Measurements from ENCODE around the gene KDM7A.
A peak's percentile ranks its signal among the peaks of the same experiment; 100 is the strongest.
"Not testable (repeated sequence)": the region's sequence is repeated elsewhere in the genome, so short reads cannot be mapped to it uniquely, and the experiment has no call there.

Gene KDM7A

DNA sequence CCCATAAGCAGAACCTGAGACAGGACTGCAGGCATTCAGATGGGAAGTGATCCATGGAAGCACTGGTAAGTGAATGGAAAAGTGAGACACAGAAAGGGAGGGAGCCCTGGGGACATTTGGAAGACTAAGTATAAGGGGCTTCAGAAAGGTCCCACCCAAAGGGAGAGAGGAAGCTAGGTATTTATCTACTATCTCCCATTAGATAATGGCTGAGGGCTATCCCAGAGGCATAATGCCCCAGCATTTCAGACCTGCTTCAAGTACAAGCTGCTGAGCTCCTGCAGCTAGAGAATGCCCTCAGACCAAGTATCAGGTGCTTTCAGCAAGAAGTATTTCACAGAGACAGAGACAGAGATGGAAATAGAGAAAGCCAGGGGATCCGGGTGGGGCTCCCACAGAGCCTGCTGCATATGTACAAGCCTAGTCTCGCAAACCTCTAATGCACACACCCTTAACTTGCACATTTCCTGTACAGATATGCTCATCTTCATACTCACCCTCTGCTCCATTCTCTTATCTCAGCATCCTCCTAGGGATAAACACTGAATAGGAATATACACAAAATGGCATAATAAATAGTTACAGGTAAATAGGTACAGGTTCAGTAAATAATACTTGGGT is 20.2 kb downstream of the KDM7A start:
- DNase-seq: no peak

DNA sequence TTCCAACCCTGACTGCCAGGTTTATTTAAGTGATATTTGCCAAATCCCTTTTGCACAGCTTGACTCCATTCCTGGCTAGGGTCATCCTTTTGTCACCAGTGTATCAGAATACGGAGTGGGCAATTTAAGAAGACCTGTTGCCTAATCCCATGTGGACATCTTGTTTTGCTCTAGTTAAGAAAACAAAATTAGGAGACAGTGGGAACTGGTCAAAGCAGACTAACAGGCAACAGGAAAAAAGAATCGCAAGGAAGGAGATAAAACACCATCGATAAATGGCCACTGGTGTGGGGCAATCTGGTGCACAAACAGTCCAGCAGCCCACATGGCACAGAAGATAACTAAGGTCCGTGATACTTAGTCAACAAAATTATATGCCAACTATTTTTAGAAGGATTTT is 21.4 kb downstream of the KDM7A start:
- DNase-seq: no peak

GRCh38 chr7:140153666-140154161 is 23.1 kb downstream of the KDM7A start:
- DNase-seq: no peak

- DNase-seq: no peak
Observed at GRCh38 chr7:140146574-140146973, 30.2 kb downstream of the KDM7A start.

GRCh38 chr7:140145709-140146108 is 31.1 kb downstream of the KDM7A start:
- DNase-seq: no peak

DNA sequence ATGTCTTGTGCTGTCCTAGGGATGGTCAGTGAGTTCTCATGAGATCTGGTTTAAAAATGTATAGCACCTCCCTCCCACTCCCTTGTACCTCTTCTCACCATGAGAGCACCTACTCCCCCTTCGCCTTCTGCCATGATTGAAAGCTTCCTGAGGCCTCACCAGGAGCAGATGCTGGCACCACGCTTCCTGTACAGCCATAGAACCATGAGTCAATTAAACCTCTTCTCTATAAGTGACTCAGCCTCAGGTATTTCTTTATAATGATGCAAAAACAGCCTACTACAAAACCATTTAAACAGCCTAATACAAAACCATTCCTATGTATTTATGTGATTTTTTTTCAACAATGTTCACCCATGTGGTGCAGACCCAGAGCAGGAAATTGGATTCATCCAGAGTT is 32.0 kb downstream of the KDM7A start:
- no peak for DNase-seq

DNA sequence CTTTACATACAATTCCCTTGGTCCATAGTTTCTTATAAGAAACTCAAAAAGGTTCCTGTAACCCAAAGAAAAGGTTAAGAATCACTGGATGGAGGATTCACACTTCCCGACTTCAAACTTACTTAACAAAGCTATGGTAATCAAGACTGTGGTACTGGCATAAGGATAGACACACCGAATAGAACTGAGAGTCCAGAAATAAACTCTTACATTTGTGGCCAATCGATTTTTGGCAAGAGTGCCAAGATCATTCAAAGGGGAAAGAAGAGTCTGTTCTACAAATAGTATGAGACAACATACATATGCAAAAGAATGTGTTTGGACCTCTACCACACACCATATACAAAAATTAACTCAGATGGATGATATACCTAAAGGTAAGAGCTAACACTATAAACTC is 32.8 kb downstream of the KDM7A start:
- DNase-seq: no peak

DNA sequence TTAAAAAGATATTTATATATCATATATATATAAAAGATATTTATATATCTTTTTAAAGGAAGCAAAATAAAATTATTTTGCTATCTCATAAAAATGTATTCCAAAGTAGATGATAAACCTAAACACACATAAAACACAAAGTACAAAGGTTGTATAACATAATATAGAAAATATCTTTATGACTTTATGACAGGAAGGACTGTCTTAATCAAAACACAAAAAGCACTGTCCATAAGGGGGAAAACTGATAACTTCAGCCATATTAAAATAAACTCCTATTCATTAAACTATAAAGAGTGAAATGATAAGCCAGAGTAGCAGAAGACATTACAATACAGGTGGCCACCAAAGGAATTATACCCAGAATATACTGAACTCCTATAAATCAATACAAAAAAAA is 34.8 kb downstream of the KDM7A start:
- DNase-seq: no peak

GRCh38 chr7:140141256-140141655 is 35.5 kb downstream of the KDM7A start:
- no peak for DNase-seq

DNA sequence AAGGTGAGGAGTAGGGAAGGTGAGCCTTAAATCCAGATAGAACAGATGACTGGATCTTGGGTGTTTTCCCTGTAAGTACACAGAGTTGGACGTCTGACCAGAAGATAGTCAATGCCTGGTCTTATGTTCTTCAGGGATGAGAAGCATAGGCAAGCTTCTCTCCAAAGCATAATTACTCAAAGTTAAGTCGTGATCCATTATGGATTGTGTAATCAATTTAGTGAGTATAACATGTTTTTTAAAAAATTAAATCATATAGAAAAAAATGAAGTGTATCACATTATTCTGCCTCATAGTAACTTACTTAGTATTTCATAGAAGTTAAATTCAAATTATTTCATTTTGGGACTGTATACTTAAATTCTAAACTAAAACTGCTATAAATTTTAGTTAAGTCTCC is 39.7 kb downstream of the KDM7A start:
- DNase-seq: no peak

DNA sequence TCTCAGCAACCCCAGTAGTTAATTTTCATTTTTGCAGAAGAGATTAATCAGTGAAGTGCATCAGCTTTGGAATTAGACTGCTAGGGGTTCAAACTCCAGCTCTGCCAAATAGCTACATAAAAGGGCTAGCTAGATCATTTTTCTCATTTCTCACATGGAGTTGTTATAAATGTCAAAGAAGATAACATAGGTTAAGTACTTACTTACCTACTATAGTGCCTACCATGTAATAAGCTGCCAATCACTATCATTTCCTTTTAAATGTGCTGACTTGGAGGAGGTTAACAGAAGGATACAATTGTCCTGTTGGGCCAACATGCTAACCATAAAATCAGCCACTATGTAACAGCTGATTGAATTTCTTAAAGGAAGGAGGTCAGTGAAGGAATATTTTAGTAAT is 40.7 kb downstream of the KDM7A start:
- no peak for DNase-seq

DNA sequence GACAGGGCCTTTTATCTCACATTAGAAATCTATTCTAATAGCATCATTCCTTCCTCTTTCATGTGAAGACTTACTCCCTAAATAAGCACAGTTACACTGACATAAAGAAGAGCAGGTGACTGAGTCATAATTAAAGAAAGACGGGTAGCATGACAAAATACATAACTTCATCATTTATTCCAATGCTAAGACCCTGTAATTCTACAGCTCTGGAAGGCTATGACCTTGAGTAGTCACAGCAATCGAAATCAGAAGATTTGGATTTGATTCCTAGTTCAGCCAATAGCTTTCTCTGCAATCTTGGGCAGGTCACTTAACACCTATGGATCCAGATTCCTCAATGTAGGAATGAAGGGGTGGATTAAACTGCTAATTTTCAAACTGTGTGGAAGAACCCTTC is 42.7 kb downstream of the KDM7A start:
- no peak for DNase-seq

- no peak for DNase-seq
Observed at GRCh38 chr7:140127360-140128127, 49.2 kb downstream of the KDM7A start.

GRCh38 chr7:140126435-140127034 is 50.2 kb downstream of the KDM7A start:
- no peak for DNase-seq

DNA sequence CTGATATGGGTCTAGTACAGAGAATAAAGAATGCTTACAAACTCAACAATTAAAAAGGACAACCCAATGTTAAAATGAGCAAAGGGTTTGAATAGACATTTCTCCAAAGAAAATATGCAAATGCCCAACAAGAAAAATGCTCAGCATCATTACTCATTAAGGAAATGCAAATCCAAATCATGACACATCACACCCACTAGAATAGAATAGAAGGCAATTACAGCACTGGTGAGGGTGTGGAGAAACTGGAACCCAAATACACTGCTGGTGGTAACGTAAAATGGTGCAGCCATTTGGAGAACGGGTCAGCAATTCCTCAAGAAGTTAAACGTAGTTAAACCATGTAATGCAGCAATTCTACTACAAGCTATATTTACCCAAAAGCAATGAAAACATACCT is 53.8 kb downstream of the KDM7A start:
- no peak for DNase-seq

- DNase-seq: peak; percentile 23
Observed at GRCh38 chr7:140121326-140121725, 55.5 kb downstream of the KDM7A start.

- not testable (repeated sequence) for DNase-seq
Observed at GRCh38 chr7:140114817-140115216, 62.0 kb downstream of the KDM7A start.

DNA sequence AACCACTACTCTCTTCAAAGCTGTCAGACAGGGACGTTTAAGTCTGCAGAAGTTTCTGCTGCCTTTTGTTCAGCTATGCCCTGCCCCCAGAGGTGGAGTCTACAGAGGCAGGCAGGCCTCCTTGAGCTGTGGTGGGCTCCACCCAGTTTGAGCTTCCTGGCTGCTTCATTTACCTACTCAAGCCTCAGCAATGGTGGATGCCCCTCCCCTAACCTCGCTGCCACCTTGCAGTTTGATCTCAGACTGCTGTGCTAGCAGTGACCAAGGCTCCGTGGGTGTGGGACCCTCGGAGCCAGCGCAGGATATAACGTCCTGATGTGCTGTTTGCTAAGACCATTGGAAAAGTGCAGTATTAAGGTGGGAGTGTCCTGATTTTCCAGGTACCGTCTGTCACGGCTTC is 68.0 kb downstream of the KDM7A start:
- not testable (repeated sequence) for DNase-seq

DNA sequence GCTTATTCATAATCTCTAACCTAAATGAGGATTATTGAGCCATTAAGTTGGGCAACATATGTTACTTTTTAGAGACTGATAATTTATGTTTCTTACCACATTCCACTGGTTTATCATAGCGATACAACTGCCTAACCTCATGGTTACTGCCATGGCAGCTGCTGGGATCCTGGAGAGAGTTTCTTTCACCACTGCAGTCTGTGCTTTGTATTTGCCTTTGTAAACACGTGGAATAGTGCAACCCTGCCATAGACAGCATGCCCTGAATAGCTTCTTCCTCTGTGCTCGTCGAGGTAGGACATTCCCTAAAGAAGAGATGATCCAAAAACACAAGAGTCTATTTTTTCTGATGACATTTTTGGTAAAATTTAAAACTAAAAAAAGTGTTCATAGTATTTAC is 80.3 kb downstream of the KDM7A start:
- no peak for DNase-seq

- no peak for DNase-seq
Observed at GRCh38 chr7:140093375-140093774, 83.4 kb downstream of the KDM7A start.

- DNase-seq: no peak
Observed at GRCh38 chr7:140085447-140085846, 91.3 kb downstream of the KDM7A start.

DNA sequence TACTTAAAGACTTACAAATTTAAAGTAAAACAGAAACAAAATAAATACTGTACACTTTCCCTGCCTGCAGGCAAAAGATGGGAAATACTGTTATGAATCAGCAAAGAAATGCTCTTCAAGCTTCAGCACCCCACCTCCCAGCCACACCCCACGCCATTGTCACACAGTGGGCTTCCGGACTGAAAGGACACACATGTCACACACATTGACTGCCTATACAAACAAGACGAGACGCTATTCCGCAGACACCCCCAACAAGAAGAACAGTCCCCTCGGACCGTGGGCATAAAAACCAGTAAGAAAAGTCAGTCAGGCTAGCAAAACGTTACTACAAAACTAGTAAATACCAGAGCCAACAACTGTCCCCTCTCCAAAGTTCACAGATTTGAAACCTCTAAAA is 91.8 kb downstream of the KDM7A start:
- DNase-seq: no peak

DNA sequence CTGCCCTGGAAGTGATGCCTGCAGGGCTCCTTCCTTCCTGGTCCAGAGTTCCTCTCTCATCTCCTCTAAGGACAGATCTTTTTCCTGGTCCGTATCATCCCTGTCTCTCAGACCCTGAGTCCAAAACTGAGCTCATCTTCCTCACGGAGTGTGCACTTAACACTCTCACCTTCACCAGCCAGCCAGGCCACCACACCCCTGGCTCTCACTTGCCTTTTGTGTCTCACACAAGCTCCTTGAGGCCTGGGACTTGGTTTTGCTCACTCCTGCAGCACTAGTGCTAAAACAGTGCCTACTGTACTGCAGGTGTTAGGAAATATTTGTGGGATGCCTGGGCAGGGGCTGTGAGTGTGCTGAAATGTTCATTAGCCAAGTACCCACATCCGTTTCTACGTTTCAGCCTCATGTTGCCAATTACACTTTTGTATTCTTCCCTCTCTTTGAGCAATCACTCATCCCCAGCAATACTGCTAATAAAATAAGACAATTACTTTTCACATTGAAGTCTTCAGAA is 92.6 kb downstream of the KDM7A start:
- DNase-seq: no peak

GRCh38 chr7:140082770-140083169 is 94.0 kb downstream of the KDM7A start:
- DNase-seq: no peak

Measured in NCI-H2029 (cell line).